Measurements from ENCODE around the gene SPAST. TPM values are rescaled to one million over a fixed set of nuclear protein-coding genes. Genes with fewer than 3 reads are reported as not detected.

SPAST gene
- total and polyA plus RNA-seq, 12 donors: 2.4 to 10.9 (median 9.1) TPM

- H3K27ac ChIP-seq: no peak overlapping the region
- H3K27me3 ChIP-seq: no peaks in the 10 kb centered on the region
- no peak for DNase-seq
- WGBS, 2 donors: 98 to 99% methylated on average over 2 of the region's 2 CpGs
- H3K9me3 ChIP-seq: no peaks in the 10 kb centered on the region
- ATAC-seq: no peak
- TF ChIP-seq CTCF (IDR thresholded peaks at IDR 0.05): no peak
- H3K36me3 ChIP-seq: peaks cover 0 to 14% (median 0%) of the 10 kb centered on the region in 9 donors
- H3K4me3 ChIP-seq: no peak overlapping the region
- intact Hi-C loops (cut with DNase I): loop anchor here in 2 of 10 donors (10.0 kb wide), 2 partner anchors 53 to 97 kb away; partner anchors contain the start of genes MEMO1 (in 1 of the 2) and SLC30A6 (in 1 of the 2)
- peaks cover 0 to 37% (median 20%) of the 10 kb centered on the region in 9 donors for H3K4me1 ChIP-seq
Measured at GRCh38 chr2:32067549-32067948, 4.2 kb downstream of the SPAST start.

GRCh38 chr2:32074134-32074506 lies 10.8 kb downstream of the SPAST start:
- whole genome bisulfite sequencing, 2 donors: 87 to 93% methylated on average over 2 of the region's 2 CpGs
- DNase-seq (no peak), ATAC-seq (no peak)
- peaks cover 0 to 30% (median 0%) of the 10 kb centered on the region in 9 donors for H3K36me3 ChIP-seq
- H3K27ac ChIP-seq: no peak overlapping the region
- no peaks in the 10 kb centered on the region for H3K9me3 ChIP-seq
- H3K4me3 ChIP-seq: no peak overlapping the region
- H3K27me3 ChIP-seq: no peaks in the 10 kb centered on the region
- H3K4me1 ChIP-seq: peaks cover 0 to 7% (median 0%) of the 10 kb centered on the region in 9 donors
- TF ChIP-seq CTCF (IDR thresholded peaks at IDR 0.05): no peak
- intact Hi-C loops (cut with DNase I): loop anchor here in 1 of 10 donors (10.0 kb wide), 1 partner anchor 51 kb away; no protein-coding TSS in a partner anchor

- no peak overlapping the region for H3K4me3 ChIP-seq
- H3K27ac ChIP-seq: no peak overlapping the region
- H3K9me3 ChIP-seq: no peaks in the 10 kb centered on the region
- H3K4me1 ChIP-seq: no peaks in the 10 kb centered on the region
- H3K36me3 ChIP-seq: peaks cover 0 to 53% (median 0%) of the 10 kb centered on the region in 9 donors
- DNase-seq (no peak), ATAC-seq (no peak)
- no peak for TF ChIP-seq CTCF (IDR thresholded peaks at IDR 0.05)
- intact Hi-C loops (cut with DNase I): no loop called here
- WGBS, 2 donors: 95 to 97% methylated on average over 3 of the region's 3 CpGs
- H3K27me3 ChIP-seq: no peaks in the 10 kb centered on the region
Measured at GRCh38 chr2:32095671-32096070, 32.3 kb downstream of the SPAST start.

GRCh38 chr2:32108111-32108510 lies 44.8 kb downstream of the SPAST start:
- Histone ChIP-seq H3K27ac (no peak overlapping the region), H3K36me3 (peaks cover 0 to 53% (median 17%) of the 10 kb centered on the region in 9 donors), H3K4me1 (no peaks in the 10 kb centered on the region), H3K9me3 (peaks cover 0 to 27% (median 0%) of the 10 kb centered on the region in 11 donors), H3K27me3 (no peaks in the 10 kb centered on the region), H3K4me3 (no peak overlapping the region)
- intact Hi-C loops (cut with DNase I): no loop called here
- no peak for TF ChIP-seq CTCF (IDR thresholded peaks at IDR 0.05)
- 96% methylated on average over 2 of the region's 2 CpGs for WGBS, 2 donors
- ATAC-seq (no peak), DNase-seq (no peak)
